GM12874 (cell line): Measurements from ENCODE around the gene TRIO.

ENCODE experiments used
- TF ChIP-seq, protein P1 (sequence below): IDR thresholded peaks from 2 replicates; pipeline ENCODE4 v1.5.1; 2011; ENCODE audit warnings: low read depth, mild to moderate bottlenecking, control low read depth, low read length, moderate library complexity; ENCODE audit not compliant: insufficient read depth

TRIO gene

GRCh38 chr5:14199902-14200301 is 56.8 kb downstream of the TRIO start:
- TF ChIP-seq, protein P1, sequence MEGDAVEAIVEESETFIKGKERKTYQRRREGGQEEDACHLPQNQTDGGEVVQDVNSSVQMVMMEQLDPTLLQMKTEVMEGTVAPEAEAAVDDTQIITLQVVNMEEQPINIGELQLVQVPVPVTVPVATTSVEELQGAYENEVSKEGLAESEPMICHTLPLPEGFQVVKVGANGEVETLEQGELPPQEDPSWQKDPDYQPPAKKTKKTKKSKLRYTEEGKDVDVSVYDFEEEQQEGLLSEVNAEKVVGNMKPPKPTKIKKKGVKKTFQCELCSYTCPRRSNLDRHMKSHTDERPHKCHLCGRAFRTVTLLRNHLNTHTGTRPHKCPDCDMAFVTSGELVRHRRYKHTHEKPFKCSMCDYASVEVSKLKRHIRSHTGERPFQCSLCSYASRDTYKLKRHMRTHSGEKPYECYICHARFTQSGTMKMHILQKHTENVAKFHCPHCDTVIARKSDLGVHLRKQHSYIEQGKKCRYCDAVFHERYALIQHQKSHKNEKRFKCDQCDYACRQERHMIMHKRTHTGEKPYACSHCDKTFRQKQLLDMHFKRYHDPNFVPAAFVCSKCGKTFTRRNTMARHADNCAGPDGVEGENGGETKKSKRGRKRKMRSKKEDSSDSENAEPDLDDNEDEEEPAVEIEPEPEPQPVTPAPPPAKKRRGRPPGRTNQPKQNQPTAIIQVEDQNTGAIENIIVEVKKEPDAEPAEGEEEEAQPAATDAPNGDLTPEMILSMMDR = no peak

GRCh38 chr5:14200312-14200990 is 57.3 kb downstream of the TRIO start:
- TF ChIP-seq, protein P1 = no peak

GRCh38 chr5:14201325-14202045 is 58.3 kb downstream of the TRIO start:
- TF ChIP-seq, protein P1 = no peak

DNA sequence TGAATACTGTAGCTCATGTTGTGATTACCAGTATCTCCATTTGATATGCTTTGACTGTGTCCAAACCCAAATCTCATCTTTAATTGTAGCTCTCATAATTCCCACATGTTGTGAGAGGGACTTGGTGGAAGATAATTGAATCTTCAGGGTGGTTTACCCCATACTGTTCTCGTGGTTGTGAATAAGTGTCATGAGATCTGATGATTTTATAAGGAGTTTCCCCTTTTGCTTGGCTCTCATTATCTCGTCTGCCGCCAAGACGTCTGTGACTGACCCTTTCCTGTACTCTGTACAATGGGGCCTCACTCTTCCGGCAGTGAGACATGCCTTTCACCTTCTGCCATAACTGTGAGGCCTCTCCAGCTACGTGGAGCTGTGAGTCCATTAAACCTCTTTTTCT is 59.3 kb downstream of the TRIO start:
- TF ChIP-seq, protein P1 = no peak

DNA sequence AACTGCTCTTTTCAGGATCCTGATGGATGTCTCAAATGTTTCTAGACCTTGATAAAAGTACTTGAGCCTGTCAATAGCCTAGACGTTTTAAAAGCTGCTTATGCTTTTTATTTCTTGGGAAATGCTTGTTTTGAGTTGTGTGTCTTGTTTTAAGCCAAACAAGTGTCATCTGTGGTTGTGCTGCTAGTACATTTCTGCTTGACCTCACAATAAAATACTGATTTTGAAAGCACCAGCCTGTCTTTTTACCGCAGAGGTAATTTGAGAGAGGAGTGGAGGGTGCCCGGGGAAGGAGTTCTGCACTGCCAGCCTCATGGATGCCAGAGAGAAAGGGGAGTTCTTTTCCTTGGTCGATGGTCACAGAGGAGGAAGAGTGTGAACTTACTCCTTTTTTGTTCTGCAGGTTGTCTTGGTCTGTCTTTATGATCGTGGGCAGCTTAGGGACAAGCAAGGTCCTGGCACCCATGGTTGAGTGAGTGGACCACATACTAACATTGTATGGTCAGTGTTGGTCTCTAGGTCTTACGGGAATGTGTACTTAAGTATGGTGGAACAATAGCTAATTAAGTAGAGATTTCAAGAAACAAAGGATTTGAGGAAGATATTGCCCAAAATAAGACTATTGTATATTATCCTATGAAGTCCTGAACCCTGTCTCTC is 61.0 kb downstream of the TRIO start:
- TF ChIP-seq, protein P1 = no peak

- TF ChIP-seq, protein P1 = no peak
Observed at GRCh38 chr5:14204785-14205321, 61.7 kb downstream of the TRIO start.
